HepG2 (cell line): ENCODE data around the gene ADGRG6. TPM values are rescaled to one million over a fixed set of nuclear protein-coding genes. Genes with fewer than 3 reads are reported as not detected.
A peak's percentile ranks its signal among the peaks of the same experiment; 100 is the strongest.

ENCODE experiments used
- GABPA ChIP-seq, 2 experiments: IDR thresholded peaks; 2 replicates each; pipeline ENCODE4 v1.6.1; 2011 to 2016; ENCODE audit warnings: low read depth in 2 of 2, low read length in 1 of 2, missing biosample characterization in 1 of 2, missing genetic modification characterization in 1 of 2
- HHEX ChIP-seq: IDR thresholded peaks from 2 replicates; pipeline ENCODE4 v1.6.1; 2016; ENCODE audit warnings: control low read depth
- IRX3 ChIP-seq: sonication (generic); formaldehyde crosslinking; IDR thresholded peaks from 2 replicates; pipeline ENCODE4 v1.8.1; 2023; ENCODE audit warnings: mild to moderate bottlenecking, low read depth, missing genetic modification reagents, borderline replicate concordance
- KDM4B ChIP-seq: sonication (generic); formaldehyde crosslinking; IDR thresholded peaks from 2 replicates; pipeline ENCODE4 v1.4.0; 2020; ENCODE audit warnings: missing genetic modification reagents
- MATR3 ChIP-seq: sonication (generic); formaldehyde crosslinking; IDR thresholded peaks from 2 replicates; pipeline ENCODE4 v1.4.0; 2020; ENCODE audit warnings: missing genetic modification reagents
- NCOA2 ChIP-seq: sonication (generic); formaldehyde crosslinking; IDR thresholded peaks from 2 replicates; pipeline ENCODE4 v1.8.0; 2022; ENCODE audit warnings: inconsistent platforms
- NCOA5 ChIP-seq: sonication (generic); formaldehyde crosslinking; IDR thresholded peaks from 2 replicates; pipeline ENCODE4 v1.4.0; 2020; ENCODE audit warnings: missing genetic modification reagents
- NCOR1 ChIP-seq: fragments of 200-600 bp; sonication (generic); IDR thresholded peaks from 2 replicates; pipeline ENCODE4 v1.7.0; 2017; ENCODE audit warnings: antibody characterized with exemption, low read length, borderline replicate concordance
- PRMT3 ChIP-seq: sonication (generic); formaldehyde crosslinking; IDR thresholded peaks from 2 replicates; pipeline ENCODE4 v1.8.1; 2022; ENCODE audit warnings: low read depth, mild to moderate bottlenecking, moderate library complexity, missing genetic modification reagents, borderline replicate concordance
- SMYD3 ChIP-seq: sonication (generic); formaldehyde crosslinking; IDR thresholded peaks from 2 replicates; pipeline ENCODE4 v1.8.1; 2023; ENCODE audit warnings: mild to moderate bottlenecking, missing genetic modification reagents
- ZBTB42 ChIP-seq: sonication (generic); formaldehyde crosslinking; IDR thresholded peaks from 2 replicates; pipeline ENCODE4 v1.5.0; 2020; ENCODE audit warnings: mild to moderate bottlenecking, missing genetic modification reagents
- ZNF121 ChIP-seq: sonication (generic); formaldehyde crosslinking; IDR thresholded peaks from 2 replicates; pipeline ENCODE4 v1.5.0; 2020; ENCODE audit warnings: mild to moderate bottlenecking, missing genetic modification reagents
- ZNF589 ChIP-seq: sonication (generic); formaldehyde crosslinking; conservative IDR thresholded peaks from 2 replicates; pipeline ENCODE4 v1.8.0; 2022; ENCODE audit warnings: mild to moderate bottlenecking, moderate library complexity, missing genetic modification reagents
- ZNF75D ChIP-seq: sonication (generic); formaldehyde crosslinking; IDR thresholded peaks from 2 replicates; pipeline ENCODE4 v1.8.1; 2023; ENCODE audit warnings: missing genetic modification reagents, mild to moderate bottlenecking, borderline replicate concordance
- polyA plus RNA-seq, 8 experiments: library from polyadenylated mRNA; depleted of rRNA in 3 of 8; stranded (reverse) in 7 of 8; unstranded in 1 of 8; fragments of >200 nt; fragmentation: Illumina TruSeq in 4 of 8; extraction: Trizol in 4 of 8; gene quantifications; 2 replicates each; pipeline versions ENCODE4 v1.2.1 to v1.2.3, GENCODE V29; 2011 to 2016; ENCODE audit warnings: low read depth in 4 of 8, missing spikeins in 1 of 8, mixed read lengths in 1 of 8; ENCODE audit not compliant: insufficient read depth in 1 of 8
- total RNA-seq, 5 experiments: library from RNA; depleted of rRNA; stranded (reverse); fragments of >200 nt; fragmentation: Illumina TruSeq; extraction: Trizol; gene quantifications; 2 replicates each; pipeline ENCODE4 v1.2.3, GENCODE V29; 2016; ENCODE audit warnings: low read depth in 1 of 5
- TF ChIP-seq, protein P1 (sequence below): sonication (generic); formaldehyde crosslinking; IDR thresholded peaks from 2 replicates; pipeline ENCODE4 v1.5.1; 2020; ENCODE audit warnings: missing genetic modification reagents, mild to moderate bottlenecking, borderline replicate concordance
- TF ChIP-seq, protein P2 (sequence below): IDR thresholded peaks from 2 replicates; pipeline ENCODE4 v1.6.1; 2018; ENCODE audit warnings: missing genetic modification reagents
- TF ChIP-seq, protein P3 (sequence below): sonication (generic); formaldehyde crosslinking; IDR thresholded peaks from 2 replicates; pipeline ENCODE4 v1.5.1; 2020; ENCODE audit warnings: missing genetic modification reagents, mild to moderate bottlenecking, borderline replicate concordance
- TF ChIP-seq, protein P4 (sequence below): IDR thresholded peaks from 2 replicates; pipeline ENCODE4 v1.6.1; 2016; ENCODE audit warnings: mild to moderate bottlenecking, missing biosample characterization, missing genetic modification reagents
- TF ChIP-seq, protein P5 (sequence below): sonication (generic); formaldehyde crosslinking; IDR thresholded peaks from 2 replicates; pipeline ENCODE4 v1.8.0; 2022; ENCODE audit warnings: missing genetic modification reagents, mild to moderate bottlenecking, inconsistent platforms, borderline replicate concordance
- TF ChIP-seq, protein P6 (sequence below): sonication (generic); formaldehyde crosslinking; IDR thresholded peaks from 2 replicates; pipeline ENCODE4 v1.8.0; 2022; ENCODE audit warnings: mild to moderate bottlenecking, missing genetic modification reagents, moderate library complexity
- TF ChIP-seq, protein P7 (sequence below): IDR thresholded peaks from 2 replicates; pipeline ENCODE4 v1.6.1; 2016; ENCODE audit warnings: mild to moderate bottlenecking
- TF ChIP-seq, protein P8 (sequence below): sonication (generic); formaldehyde crosslinking; conservative IDR thresholded peaks from 2 replicates; pipeline ENCODE4 v1.8.0; 2022; ENCODE audit warnings: missing genetic modification reagents

Gene ADGRG6
- total and polyA plus RNA-seq, 2 of the 13 experiments (the other 11 are each of a cell fraction or from before 2014, with no cell fraction given), result 129 to 249 TPM

DNA sequence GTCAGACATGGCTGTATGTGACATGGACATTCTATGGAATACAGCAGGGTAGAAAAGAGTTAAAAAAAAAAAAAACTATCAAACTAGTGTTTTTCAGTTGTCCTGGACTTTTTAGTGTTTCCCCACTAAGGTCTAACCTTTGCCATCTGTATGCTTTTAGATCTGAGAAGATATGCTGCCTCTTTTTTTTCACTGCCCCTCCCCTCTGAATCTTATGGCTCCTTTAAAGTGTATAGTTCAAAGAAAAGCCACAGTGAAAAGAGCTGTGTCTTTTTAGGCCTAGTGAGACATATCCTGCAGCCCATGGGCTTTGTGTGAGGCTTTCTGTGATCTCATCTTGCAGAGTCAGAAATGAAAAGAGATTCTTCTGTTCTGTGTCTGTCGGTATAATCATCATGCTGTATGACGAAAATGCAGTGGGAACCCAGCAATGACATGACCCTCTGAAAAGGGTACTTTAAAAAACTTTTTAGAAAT, 29.3 kb downstream of the ADGRG6 start (continued):
- TF ChIP-seq, protein P1, sequence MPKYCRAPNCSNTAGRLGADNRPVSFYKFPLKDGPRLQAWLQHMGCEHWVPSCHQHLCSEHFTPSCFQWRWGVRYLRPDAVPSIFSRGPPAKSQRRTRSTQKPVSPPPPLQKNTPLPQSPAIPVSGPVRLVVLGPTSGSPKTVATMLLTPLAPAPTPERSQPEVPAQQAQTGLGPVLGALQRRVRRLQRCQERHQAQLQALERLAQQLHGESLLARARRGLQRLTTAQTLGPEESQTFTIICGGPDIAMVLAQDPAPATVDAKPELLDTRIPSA (CRISPR knock-in tag), result no peak
- TF ChIP-seq, protein P2, sequence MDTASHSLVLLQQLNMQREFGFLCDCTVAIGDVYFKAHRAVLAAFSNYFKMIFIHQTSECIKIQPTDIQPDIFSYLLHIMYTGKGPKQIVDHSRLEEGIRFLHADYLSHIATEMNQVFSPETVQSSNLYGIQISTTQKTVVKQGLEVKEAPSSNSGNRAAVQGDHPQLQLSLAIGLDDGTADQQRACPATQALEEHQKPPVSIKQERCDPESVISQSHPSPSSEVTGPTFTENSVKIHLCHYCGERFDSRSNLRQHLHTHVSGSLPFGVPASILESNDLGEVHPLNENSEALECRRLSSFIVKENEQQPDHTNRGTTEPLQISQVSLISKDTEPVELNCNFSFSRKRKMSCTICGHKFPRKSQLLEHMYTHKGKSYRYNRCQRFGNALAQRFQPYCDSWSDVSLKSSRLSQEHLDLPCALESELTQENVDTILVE (CRISPR knock-in tag), result no peak
- TF ChIP-seq GABPA (IDR thresholded peaks at IDR 0.05; ENCODE audit: low read depth, low read length) (no peak), GABPA (CRISPR knock-in tag; IDR thresholded peaks at IDR 0.05; ENCODE audit: low read depth) (no peak), ZNF589 (CRISPR knock-in tag) (no peak), PRMT3 (CRISPR knock-in tag) (no peak), KDM4B (CRISPR knock-in tag) (no peak), NCOR1 (peak; percentile 89; the same call in 1 of the 2 replicates), SMYD3 (CRISPR knock-in tag) (peak; percentile 92), ZBTB42 (CRISPR knock-in tag) (no peak), ZNF121 (no peak), NCOA5 (CRISPR knock-in tag) (no peak), HHEX (CRISPR knock-in tag) (no peak), ZNF75D (no peak), NCOA2 (CRISPR knock-in tag) (peak; percentile 96), IRX3 (CRISPR knock-in tag) (no peak), MATR3 (CRISPR knock-in tag) (no peak)
- TF ChIP-seq, protein P3, sequence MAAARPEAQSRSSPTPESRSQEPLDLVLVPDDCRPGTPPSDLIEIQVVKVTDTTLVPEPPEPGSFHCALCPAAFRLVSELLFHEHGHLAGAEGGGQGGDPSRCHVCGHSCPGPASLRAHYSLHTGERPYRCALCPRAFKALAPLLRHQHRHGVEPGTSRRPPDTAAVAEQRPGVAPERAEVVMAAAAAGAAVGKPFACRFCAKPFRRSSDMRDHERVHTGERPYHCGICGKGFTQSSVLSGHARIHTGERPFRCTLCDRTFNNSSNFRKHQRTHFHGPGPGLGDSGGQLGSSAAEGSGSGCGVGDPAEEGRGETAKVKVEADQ, result no peak
- TF ChIP-seq, protein P4, sequence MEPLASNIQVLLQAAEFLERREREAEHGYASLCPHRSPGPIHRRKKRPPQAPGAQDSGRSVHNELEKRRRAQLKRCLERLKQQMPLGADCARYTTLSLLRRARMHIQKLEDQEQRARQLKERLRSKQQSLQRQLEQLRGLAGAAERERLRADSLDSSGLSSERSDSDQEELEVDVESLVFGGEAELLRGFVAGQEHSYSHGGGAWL, result no peak
- TF ChIP-seq, protein P5, sequence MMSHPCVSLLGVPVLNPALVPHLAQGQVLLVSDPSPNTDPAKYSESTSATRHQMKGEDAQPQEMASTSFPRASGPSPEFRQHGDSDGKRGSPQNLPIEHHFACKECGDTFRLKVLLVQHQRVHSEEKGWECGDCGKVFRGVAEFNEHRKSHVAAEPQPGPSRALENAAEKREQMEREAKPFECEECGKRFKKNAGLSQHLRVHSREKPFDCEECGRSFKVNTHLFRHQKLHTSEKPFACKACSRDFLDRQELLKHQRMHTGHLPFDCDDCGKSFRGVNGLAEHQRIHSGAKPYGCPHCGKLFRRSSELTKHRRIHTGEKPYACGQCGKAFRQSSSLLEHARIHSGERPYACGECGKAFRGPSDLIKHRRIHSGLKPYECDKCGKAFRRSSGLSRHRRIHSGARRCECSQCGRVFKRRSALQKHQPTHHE (CRISPR knock-in tag), result 0 out of 2 replicates have a peak, but pooled peaks have one; percentile 60
- TF ChIP-seq, protein P6, sequence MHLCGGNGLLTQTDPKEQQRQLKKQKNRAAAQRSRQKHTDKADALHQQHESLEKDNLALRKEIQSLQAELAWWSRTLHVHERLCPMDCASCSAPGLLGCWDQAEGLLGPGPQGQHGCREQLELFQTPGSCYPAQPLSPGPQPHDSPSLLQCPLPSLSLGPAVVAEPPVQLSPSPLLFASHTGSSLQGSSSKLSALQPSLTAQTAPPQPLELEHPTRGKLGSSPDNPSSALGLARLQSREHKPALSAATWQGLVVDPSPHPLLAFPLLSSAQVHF (CRISPR knock-in tag), result no peak
- TF ChIP-seq, protein P7, sequence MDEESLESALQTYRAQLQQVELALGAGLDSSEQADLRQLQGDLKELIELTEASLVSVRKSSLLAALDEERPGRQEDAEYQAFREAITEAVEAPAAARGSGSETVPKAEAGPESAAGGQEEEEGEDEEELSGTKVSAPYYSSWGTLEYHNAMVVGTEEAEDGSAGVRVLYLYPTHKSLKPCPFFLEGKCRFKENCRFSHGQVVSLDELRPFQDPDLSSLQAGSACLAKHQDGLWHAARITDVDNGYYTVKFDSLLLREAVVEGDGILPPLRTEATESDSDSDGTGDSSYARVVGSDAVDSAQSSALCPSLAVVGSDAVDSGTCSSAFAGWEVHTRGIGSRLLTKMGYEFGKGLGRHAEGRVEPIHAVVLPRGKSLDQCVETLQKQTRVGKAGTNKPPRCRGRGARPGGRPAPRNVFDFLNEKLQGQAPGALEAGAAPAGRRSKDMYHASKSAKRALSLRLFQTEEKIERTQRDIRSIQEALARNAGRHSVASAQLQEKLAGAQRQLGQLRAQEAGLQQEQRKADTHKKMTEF (CRISPR knock-in tag), result peak; percentile 77
- TF ChIP-seq, protein P8, sequence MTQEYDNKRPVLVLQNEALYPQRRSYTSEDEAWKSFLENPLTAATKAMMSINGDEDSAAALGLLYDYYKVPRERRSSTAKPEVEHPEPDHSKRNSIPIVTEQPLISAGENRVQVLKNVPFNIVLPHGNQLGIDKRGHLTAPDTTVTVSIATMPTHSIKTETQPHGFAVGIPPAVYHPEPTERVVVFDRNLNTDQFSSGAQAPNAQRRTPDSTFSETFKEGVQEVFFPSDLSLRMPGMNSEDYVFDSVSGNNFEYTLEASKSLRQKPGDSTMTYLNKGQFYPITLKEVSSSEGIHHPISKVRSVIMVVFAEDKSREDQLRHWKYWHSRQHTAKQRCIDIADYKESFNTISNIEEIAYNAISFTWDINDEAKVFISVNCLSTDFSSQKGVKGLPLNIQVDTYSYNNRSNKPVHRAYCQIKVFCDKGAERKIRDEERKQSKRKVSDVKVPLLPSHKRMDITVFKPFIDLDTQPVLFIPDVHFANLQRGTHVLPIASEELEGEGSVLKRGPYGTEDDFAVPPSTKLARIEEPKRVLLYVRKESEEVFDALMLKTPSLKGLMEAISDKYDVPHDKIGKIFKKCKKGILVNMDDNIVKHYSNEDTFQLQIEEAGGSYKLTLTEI (CRISPR knock-in tag), result no peak
